GM10266 (cell line): ENCODE data around the gene NUBP2.

ENCODE experiments used
- DNase-seq: peaks from one replicate; pipeline ENCODE4 v3.0.0; 2012; ENCODE audit errors: extremely low spot score
- CTCF ChIP-seq: IDR thresholded peaks from 2 replicates; pipeline ENCODE4 v1.5.1; 2012; ENCODE audit warnings: mild to moderate bottlenecking, low read depth; ENCODE audit not compliant: control insufficient read depth, insufficient read depth; ENCODE audit errors: missing control alignments

The NUBP2 gene

GRCh38 chr16:1815461-1815860, 32.7 kb downstream of the NUBP2 start:
- no peak for DNase-seq
- no peak for TF ChIP-seq CTCF

DNA sequence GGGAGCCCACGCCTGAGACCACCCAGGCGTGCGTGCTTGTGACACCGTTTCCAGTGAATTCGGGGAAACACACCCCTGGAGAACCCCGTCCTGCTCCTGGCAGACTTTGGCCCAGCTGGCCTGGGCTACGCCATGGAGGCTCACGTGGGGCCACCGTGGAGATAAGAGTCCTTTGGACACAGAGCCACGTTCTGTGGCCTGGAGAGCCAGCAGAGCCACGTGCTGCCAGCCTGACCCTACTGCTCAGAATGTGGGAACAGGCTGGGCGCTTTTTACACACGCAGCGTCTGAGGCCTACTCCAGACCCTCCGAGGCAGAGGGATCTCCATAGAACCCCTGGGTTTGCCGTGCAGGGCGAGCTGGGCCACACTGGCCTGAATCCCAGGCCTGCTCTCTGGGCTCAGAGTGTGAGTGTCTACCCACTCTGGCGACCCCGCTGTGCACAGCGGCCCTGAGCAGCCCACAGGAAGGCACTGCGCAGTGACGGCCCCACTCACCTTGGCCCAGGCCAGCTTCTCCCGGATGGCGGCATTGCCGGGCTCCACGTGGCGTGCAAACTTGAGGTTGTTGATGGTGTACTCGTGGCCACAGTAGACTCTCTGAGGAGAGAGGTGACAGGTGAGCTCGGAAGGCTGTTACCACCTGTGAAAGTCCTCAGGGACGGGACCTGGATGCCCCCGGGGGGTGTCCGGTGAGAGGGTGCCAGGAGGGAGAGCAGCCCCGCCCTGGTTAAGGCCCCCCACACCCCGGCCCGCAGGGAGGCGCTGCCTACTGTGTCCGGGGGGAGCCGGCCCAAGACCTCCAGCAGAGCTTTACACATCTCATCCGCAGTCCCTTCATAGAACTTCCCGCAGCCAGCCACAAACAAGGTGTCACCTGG, 33.9 kb downstream of the NUBP2 start:
- TF ChIP-seq CTCF: no peak
- DNase-seq: no peak

GRCh38 chr16:1817276-1817589, 34.5 kb downstream of the NUBP2 start:
- TF ChIP-seq CTCF: no peak

GRCh38 chr16:1817716-1818115, 35.0 kb downstream of the NUBP2 start:
- TF ChIP-seq CTCF: no peak
- no peak for DNase-seq

More at GRCh38 chr16:1817276-1817589, 34.5 kb downstream of the NUBP2 start:
- DNase-seq: no peak

GRCh38 chr16:1818204-1818872, 35.6 kb downstream of the NUBP2 start:
- TF ChIP-seq CTCF: no peak

DNA sequence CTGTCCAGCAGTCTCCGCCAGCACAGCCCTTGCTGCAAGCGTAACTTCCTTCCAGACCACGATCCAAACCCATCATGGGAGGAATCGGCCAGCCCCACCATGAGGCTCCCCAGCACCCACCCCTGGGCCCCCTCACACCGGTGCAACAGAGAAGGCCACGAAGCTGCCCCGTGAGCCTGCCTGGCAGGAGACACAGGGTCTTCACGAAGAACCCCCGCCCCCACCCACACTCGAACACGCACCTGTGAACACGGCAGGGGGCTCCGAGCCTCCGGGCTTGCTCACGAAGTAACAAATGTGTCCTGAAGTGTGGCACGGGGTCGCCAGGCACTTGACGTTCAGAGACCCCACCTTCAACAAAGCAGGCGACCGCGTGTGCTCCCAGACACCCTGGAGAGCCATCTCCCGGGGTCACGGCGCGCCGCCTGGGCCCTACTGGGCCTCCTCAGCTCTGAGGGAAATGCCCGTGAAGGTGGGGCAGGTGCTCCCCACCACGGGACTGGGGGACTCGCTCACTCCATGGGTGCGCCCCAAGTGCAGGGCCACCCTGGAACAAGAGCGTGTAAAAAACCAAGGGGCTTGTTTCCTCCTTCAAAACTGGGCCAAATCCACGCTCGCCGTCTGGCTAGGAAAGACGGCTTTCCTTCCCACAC, 36.2 kb downstream of the NUBP2 start:
- TF ChIP-seq CTCF: no peak
- no peak for DNase-seq

More at GRCh38 chr16:1818204-1818872, 35.6 kb downstream of the NUBP2 start:
- no peak for DNase-seq
